Fibroblast of lung (primary cell): Measurements from ENCODE around the gene PCDHGB5.

ENCODE experiments used
- CTCF ChIP-seq, 2 donors: IDR thresholded peaks in 1 of 2; conservative IDR thresholded peaks in 1 of 2; 1 replicate in 1 of 2; 2 replicates in 1 of 2; pipeline ENCODE4 v1.5.1; 2011 to 2012; ENCODE audit warnings: low read length in 2 of 2, control low read depth in 1 of 2, inconsistent platforms in 1 of 2, low read depth in 1 of 2, mild to moderate bottlenecking in 1 of 2
- EZH2 ChIP-seq: IDR thresholded peaks from 2 replicates; pipeline ENCODE4 v1.5.1; 2012; ENCODE audit warnings: low read length, control low read depth, mild to moderate bottlenecking; ENCODE audit errors: missing control alignments

DNA sequence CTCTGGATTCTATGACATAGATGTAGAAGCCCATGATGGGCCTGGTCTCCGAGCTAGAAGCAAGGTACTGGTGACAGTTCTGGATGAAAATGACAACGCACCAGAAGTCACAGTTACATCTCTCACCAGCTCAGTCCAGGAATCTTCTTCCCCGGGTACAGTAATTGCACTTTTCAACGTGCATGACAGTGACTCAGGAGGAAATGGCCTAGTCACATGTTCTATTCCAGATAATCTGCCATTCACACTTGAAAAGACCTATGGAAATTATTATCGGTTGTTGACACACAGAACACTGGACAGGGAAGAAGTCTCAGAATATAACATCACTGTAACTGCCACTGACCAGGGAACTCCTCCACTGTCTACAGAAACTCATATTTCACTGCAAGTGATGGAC is 41.6 kb upstream of the PCDHGB5 start:
- no peak for TF ChIP-seq CTCF (conservative IDR thresholded peaks at IDR 0.05 in 1 of 2, IDR thresholded peaks at IDR 0.05 in 1 of 2; ENCODE audit: low read depth in 1 of 2, low read length in 2 of 2)
- TF ChIP-seq EZH2 = no peak
